ENCODE measurements around the gene KCNIP1.

Gene KCNIP1

GRCh38 chr5:170570476-170570875 is 66.7 kb downstream of the KCNIP1 start:
- TF ChIP-seq GABPA (IDR thresholded peaks at IDR 0.05; ENCODE audit: low read depth) (no peak), REST (IDR thresholded peaks at IDR 0.05; ENCODE audit: insufficient replicate concordance, low read depth) (no peak), CTCF (IDR thresholded peaks at IDR 0.05; ENCODE audit: insufficient read depth, low read length) (no peak), POLR2AphosphoS5 (IDR thresholded peaks at IDR 0.05; ENCODE audit: low read depth) (no peak), SPI1 (IDR thresholded peaks at IDR 0.05; ENCODE audit: borderline replicate concordance, low read depth) (no peak)
- Histone ChIP-seq H3K27ac (replicated peaks) (no peak overlapping the region), H3K4me3 (replicated peaks; ENCODE audit: insufficient read depth, low read length) (no peak overlapping the region), H3K27me3 (ENCODE audit: insufficient read depth, poor library complexity, severe bottlenecking) (peaks cover 29% of the 10 kb centered on the region)
- DNase-seq (ENCODE audit: low read depth in 1 of 2, low spot score in 1 of 2), result no peak

- peaks cover 29% of the 10 kb centered on the region for H3K27me3 ChIP-seq (ENCODE audit: insufficient read depth, poor library complexity, severe bottlenecking)
- DNase-seq (ENCODE audit: low read depth in 1 of 2, low spot score in 1 of 2), result no peak
- TF ChIP-seq GABPA (IDR thresholded peaks at IDR 0.05; ENCODE audit: low read depth) (no peak), SPI1 (IDR thresholded peaks at IDR 0.05; ENCODE audit: borderline replicate concordance, low read depth) (no peak), REST (IDR thresholded peaks at IDR 0.05; ENCODE audit: insufficient replicate concordance, low read depth) (no peak), CTCF (IDR thresholded peaks at IDR 0.05; ENCODE audit: insufficient read depth, low read length) (no peak), POLR2AphosphoS5 (IDR thresholded peaks at IDR 0.05; ENCODE audit: low read depth) (no peak)
- H3K4me3 ChIP-seq (replicated peaks; ENCODE audit: insufficient read depth, low read length), result no peak overlapping the region
- H3K27ac ChIP-seq (replicated peaks), result no peak overlapping the region
Observed at GRCh38 chr5:170571281-170571731, 67.5 kb downstream of the KCNIP1 start.

- H3K27ac ChIP-seq (replicated peaks), result no peak overlapping the region
- no peak for DNase-seq (ENCODE audit: low read depth in 1 of 2, low spot score in 1 of 2)
- no peak overlapping the region for H3K4me3 ChIP-seq (replicated peaks; ENCODE audit: insufficient read depth, low read length)
- peaks cover 29% of the 10 kb centered on the region for H3K27me3 ChIP-seq (ENCODE audit: insufficient read depth, poor library complexity, severe bottlenecking)
- TF ChIP-seq GABPA (IDR thresholded peaks at IDR 0.05; ENCODE audit: low read depth), result no peak
- TF ChIP-seq SPI1 (IDR thresholded peaks at IDR 0.05; ENCODE audit: borderline replicate concordance, low read depth), result no peak
- TF ChIP-seq POLR2AphosphoS5 (IDR thresholded peaks at IDR 0.05; ENCODE audit: low read depth), result no peak
- no peak for TF ChIP-seq REST (IDR thresholded peaks at IDR 0.05; ENCODE audit: insufficient replicate concordance, low read depth)
- TF ChIP-seq CTCF (IDR thresholded peaks at IDR 0.05; ENCODE audit: insufficient read depth, low read length), result no peak
Observed at GRCh38 chr5:170571875-170572852, 68.3 kb downstream of the KCNIP1 start.

Data from HL-60 (cell line).